ENCODE data around the gene ATP8A2. TPM values are rescaled to one million over a fixed set of nuclear protein-coding genes. Genes with fewer than 3 reads are reported as not detected.

Gene ATP8A2
- total RNA-seq, 4 donors from 2014 or later: 0.13 to 0.24 (median 0.20) TPM

DNA sequence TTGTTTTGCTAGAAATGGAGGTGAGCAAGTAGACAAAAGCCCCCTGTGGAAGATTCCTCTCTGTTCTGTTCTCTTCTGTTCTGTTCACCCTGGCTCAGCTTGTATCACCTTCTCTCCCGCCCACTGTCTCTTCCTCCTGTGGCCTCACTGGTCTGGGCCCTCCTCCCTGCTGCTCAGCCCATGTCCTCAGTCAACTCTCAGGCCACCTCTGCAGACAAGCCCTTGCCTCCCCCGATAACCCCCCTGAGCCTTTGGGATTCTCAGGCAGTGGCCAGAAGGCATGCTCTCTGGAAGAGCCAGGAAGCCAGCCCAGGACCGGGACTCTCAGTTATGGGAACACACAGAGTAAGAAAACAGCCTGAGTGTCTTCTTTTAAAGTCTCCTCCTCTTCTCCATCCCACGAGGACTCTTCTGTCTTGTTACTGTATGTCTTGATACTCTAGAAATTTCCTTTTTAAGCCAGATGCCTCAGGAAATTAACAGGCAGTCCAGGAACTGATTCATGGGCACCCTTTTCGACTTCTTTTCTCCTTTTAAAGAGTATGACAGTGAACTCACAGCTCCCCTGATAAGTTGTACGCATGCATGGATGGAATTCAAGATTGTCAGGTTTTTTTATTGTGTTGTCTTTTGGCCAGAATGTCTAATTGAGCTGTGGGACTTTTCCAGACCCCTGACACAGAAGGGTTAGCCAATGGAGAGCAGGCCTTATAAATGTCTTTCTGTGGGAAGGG, 646.3 kb downstream of the ATP8A2 start:
- Histone ChIP-seq H3K4me3 (no peak overlapping the region), H3K9me3 (no peaks in the 10 kb centered on the region), H3K27me3 (peaks cover 3% of the 10 kb centered on the region), H3K4me1 (peaks cover 37% of the 10 kb centered on the region), H3K36me3 (no peaks in the 10 kb centered on the region), H3K27ac (no peak overlapping the region)
- TF ChIP-seq, protein P1, sequence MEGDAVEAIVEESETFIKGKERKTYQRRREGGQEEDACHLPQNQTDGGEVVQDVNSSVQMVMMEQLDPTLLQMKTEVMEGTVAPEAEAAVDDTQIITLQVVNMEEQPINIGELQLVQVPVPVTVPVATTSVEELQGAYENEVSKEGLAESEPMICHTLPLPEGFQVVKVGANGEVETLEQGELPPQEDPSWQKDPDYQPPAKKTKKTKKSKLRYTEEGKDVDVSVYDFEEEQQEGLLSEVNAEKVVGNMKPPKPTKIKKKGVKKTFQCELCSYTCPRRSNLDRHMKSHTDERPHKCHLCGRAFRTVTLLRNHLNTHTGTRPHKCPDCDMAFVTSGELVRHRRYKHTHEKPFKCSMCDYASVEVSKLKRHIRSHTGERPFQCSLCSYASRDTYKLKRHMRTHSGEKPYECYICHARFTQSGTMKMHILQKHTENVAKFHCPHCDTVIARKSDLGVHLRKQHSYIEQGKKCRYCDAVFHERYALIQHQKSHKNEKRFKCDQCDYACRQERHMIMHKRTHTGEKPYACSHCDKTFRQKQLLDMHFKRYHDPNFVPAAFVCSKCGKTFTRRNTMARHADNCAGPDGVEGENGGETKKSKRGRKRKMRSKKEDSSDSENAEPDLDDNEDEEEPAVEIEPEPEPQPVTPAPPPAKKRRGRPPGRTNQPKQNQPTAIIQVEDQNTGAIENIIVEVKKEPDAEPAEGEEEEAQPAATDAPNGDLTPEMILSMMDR (IDR thresholded peaks at IDR 0.05): no peak
- TF ChIP-seq EP300 (IDR thresholded peaks at IDR 0.05): no peak
- no peak for TF ChIP-seq POLR2A (IDR thresholded peaks at IDR 0.05)
- no peak for TF ChIP-seq POLR2AphosphoS5 (IDR thresholded peaks at IDR 0.05)
- 57% methylated on average over 6 of the region's 6 CpGs for WGBS
- DNase-seq (ENCODE audit: low spot score in 2 of 2): no peak

DNA sequence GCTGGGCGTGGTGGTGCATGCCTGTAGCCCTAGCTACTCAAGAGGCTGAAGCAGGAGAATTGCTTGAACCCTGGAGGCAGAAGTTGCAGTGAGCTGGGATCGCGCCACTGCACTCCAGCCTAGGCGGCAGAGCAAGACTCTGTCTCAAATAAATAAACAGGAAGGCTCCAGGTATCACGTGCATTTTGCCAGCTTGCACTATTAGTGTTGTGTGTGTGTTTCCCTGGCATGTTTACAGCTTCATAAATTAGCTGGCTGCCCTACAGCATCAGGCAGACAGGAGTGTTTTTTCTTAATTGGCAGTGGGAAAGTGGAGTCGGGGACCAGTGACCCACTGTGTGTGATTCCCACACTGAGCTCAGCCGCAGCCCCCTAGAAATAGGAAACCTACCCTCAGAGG, 647.5 kb downstream of the ATP8A2 start:
- Histone ChIP-seq H3K4me3 (no peak overlapping the region), H3K27me3 (no peaks in the 10 kb centered on the region), H3K4me1 (peaks cover 38% of the 10 kb centered on the region), H3K27ac (no peak overlapping the region), H3K9me3 (no peaks in the 10 kb centered on the region), H3K36me3 (no peaks in the 10 kb centered on the region)
- no peak for TF ChIP-seq POLR2A (IDR thresholded peaks at IDR 0.05)
- DNase-seq (ENCODE audit: low spot score in 2 of 2): no peak
- 51% methylated on average over 7 of the region's 7 CpGs for WGBS

DNA sequence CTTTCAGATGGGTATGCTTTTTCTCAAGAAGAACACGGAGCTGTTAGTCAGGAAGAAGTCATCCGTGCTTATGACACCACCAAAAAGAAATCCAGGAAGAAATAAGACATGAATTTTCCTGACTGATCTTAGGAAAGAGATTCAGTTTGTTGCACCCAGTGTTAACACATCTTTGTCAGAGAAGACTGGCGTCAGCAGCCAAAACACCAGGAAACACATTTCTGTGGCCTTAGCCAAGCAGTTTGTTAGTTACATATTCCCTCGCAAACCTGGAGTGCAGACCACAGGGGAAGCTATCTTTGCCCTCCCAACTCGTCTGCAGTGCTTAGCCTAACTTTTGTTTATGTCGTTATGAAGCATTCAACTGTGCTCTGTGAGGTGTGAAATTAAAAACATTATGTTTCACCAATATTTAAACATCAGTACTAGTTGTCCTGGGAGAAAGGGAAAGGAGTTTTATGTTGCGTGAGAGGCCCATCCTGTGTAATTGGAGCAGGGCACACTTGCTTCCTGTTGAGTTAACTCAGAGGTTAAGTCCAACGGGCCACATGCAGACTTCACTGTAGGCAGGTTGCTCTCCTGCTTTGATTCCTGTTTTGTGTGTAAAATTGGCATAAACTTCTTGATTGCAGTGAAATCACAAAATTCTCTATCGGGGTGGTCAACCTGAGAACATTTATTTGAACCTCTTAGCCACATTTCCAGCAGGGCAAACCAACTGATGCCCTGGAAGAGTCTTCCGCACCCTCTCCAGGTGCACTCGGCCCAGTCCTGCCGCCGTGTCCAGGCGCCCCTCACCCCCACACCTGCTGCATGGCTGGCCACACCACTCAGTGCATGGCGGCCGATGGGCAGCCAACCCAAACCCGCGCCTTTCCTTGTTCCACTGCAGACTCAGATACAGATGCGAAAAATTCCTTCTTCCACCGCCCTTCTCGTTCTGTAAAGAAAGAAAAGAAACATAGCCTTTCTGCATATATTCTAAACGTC, 648.4 kb downstream of the ATP8A2 start:
- TF ChIP-seq POLR2A (IDR thresholded peaks at IDR 0.05): no peak
- no peak for TF ChIP-seq POLR2AphosphoS5 (IDR thresholded peaks at IDR 0.05)
- TF ChIP-seq EP300 (IDR thresholded peaks at IDR 0.05): no peak
- TF ChIP-seq, protein P1 (IDR thresholded peaks at IDR 0.05): no peak
- Histone ChIP-seq H3K27me3 (no peaks in the 10 kb centered on the region), H3K9me3 (no peaks in the 10 kb centered on the region), H3K4me3 (no peak overlapping the region), H3K27ac (no peak overlapping the region), H3K4me1 (peaks cover 38% of the 10 kb centered on the region), H3K36me3 (no peaks in the 10 kb centered on the region)
- 87% methylated on average over 22 of the region's 22 CpGs for WGBS
- DNase-seq (ENCODE audit: low spot score in 2 of 2): no peak

DNA sequence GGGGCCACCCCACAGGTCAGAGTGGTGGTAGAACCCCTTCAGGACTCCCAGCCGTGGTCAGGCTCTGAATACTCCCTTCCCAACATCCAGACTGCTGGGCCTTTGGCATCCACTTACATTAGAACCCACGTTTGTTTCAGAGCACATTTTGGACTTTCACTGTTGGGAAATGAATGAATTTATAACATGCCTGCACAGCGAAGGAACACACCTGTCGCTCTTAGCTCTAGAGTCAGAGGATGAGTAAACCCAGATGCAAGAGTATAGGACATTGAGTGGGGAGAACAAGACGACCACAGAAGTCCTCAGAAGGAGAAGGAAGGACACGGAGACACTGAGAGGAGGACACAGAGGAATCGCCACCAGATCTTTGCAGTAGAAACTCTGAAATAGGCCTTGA, 649.1 kb downstream of the ATP8A2 start:
- no peaks in the 10 kb centered on the region for H3K27me3 ChIP-seq
- 90% methylated on average over 7 of the region's 7 CpGs for WGBS
- H3K36me3 ChIP-seq: no peaks in the 10 kb centered on the region

DNA sequence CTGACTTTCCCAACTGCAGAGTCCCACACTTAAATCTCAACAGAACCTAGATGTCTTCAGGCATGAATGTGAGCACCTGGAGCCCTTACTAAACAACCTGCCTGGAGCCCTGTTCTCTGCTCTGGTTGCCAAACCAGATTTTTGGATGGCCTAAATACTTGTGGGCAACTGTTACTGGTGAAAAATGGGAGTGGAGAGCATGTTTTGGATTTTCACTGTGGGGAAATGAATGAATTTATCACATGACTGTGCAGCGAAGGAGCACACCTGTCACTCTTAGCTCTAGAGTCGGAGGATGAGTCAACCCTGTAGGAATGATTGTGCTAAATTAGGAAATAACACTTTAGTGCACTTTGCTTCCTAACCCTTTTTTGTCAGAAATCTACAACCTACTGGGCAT, 649.7 kb downstream of the ATP8A2 start:
- no peak overlapping the region for H3K27ac ChIP-seq
- no peak for DNase-seq (ENCODE audit: low spot score in 2 of 2)
- H3K4me3 ChIP-seq: no peak overlapping the region
- WGBS: 55% methylated on average over 2 of the region's 2 CpGs
- TF ChIP-seq, protein P1 (IDR thresholded peaks at IDR 0.05): no peak
- no peak for TF ChIP-seq EP300 (IDR thresholded peaks at IDR 0.05)
- TF ChIP-seq POLR2A (IDR thresholded peaks at IDR 0.05): no peak
- TF ChIP-seq POLR2AphosphoS5 (IDR thresholded peaks at IDR 0.05): no peak
- no peaks in the 10 kb centered on the region for H3K27me3 ChIP-seq
- H3K9me3 ChIP-seq: no peaks in the 10 kb centered on the region
- H3K4me1 ChIP-seq: peaks cover 38% of the 10 kb centered on the region
- H3K36me3 ChIP-seq: no peaks in the 10 kb centered on the region

More for the DNA sequence above, 649.1 kb downstream of the ATP8A2 start:
- Histone ChIP-seq H3K27ac (no peak overlapping the region), H3K4me3 (no peak overlapping the region), H3K9me3 (no peaks in the 10 kb centered on the region), H3K4me1 (peaks cover 38% of the 10 kb centered on the region)
- DNase-seq (ENCODE audit: low spot score in 2 of 2): no peak
- TF ChIP-seq POLR2AphosphoS5 (IDR thresholded peaks at IDR 0.05) (no peak), POLR2A (IDR thresholded peaks at IDR 0.05) (no peak), EP300 (IDR thresholded peaks at IDR 0.05) (no peak)
- TF ChIP-seq, protein P1 (IDR thresholded peaks at IDR 0.05): no peak
